Trophoblast cell (in vitro differentiated cells and primary cell): ENCODE results near the gene CORO2B.

Source experiments
- DNase-seq, 2 donors: peaks; one replicate each; pipeline ENCODE4 v3.0.0-alpha.2; 2016
- H2AFZ ChIP-seq: 2 replicates; pipeline ENCODE4 v1.6.1; 2013; ENCODE audit warnings: low read length, moderate library complexity, mild to moderate bottlenecking; ENCODE audit not compliant: insufficient read depth, poor library complexity
- H2AK5ac ChIP-seq: 2 replicates; pipeline ENCODE4 v1.6.1; 2013; ENCODE audit warnings: mild to moderate bottlenecking, low read length
- H2BK120ac ChIP-seq: 2 replicates; pipeline ENCODE4 v1.6.1; 2013; ENCODE audit warnings: low read length, mild to moderate bottlenecking, moderate library complexity; ENCODE audit not compliant: insufficient read depth, poor library complexity
- H2BK12ac ChIP-seq: 2 replicates; pipeline ENCODE4 v1.6.1; 2013; ENCODE audit warnings: mild to moderate bottlenecking, low read length, moderate library complexity
- H2BK5ac ChIP-seq: 2 replicates; pipeline ENCODE4 v1.6.1; 2013; ENCODE audit warnings: low read length, low read depth, moderate library complexity, mild to moderate bottlenecking; ENCODE audit not compliant: poor library complexity
- H3K14ac ChIP-seq: 2 replicates; pipeline ENCODE4 v1.6.1; 2013; ENCODE audit warnings: mild to moderate bottlenecking, low read length
- H3K18ac ChIP-seq: 2 replicates; pipeline ENCODE4 v1.6.1; 2013; ENCODE audit warnings: mild to moderate bottlenecking, low read length
- H3K23ac ChIP-seq: 2 replicates; pipeline ENCODE4 v1.6.1; 2013; ENCODE audit warnings: low read length
- H3K27ac ChIP-seq: 2 replicates; pipeline ENCODE4 v1.5.1; 2013; ENCODE audit warnings: low read depth, mild to moderate bottlenecking, inconsistent platforms, low read length, moderate library complexity
- H3K27me3 ChIP-seq: 2 replicates; pipeline ENCODE4 v1.6.1; 2013; ENCODE audit warnings: inconsistent platforms, mild to moderate bottlenecking, low read length, moderate library complexity; ENCODE audit not compliant: insufficient read depth
- H3K36me3 ChIP-seq, 2 experiments: 1 replicate in 1 of 2; 2 replicates in 1 of 2; pipeline ENCODE4 v1.6.1; 2013; ENCODE audit warnings: low read length in 2 of 2, mild to moderate bottlenecking in 2 of 2, moderate library complexity in 1 of 2; ENCODE audit not compliant: insufficient read depth in 2 of 2, control insufficient read depth in 1 of 2
- H3K4ac ChIP-seq: 2 replicates; pipeline ENCODE4 v1.6.1; 2013; ENCODE audit warnings: low read depth, mild to moderate bottlenecking, low read length, moderate library complexity
- H3K4me1 ChIP-seq, 2 experiments: 1 replicate in 1 of 2; 2 replicates in 1 of 2; pipeline ENCODE4 v1.6.1; 2013; ENCODE audit warnings: low read length in 2 of 2, mild to moderate bottlenecking in 2 of 2, moderate library complexity in 1 of 2; ENCODE audit not compliant: insufficient read depth in 2 of 2, control insufficient read depth in 1 of 2
- H3K4me2 ChIP-seq: 2 replicates; pipeline ENCODE4 v1.6.1; 2013; ENCODE audit warnings: inconsistent platforms, mild to moderate bottlenecking, low read length, moderate library complexity
- H3K4me3 ChIP-seq: 2 replicates; pipeline ENCODE4 v1.5.1; 2013; ENCODE audit warnings: mild to moderate bottlenecking, low read depth, low read length, inconsistent platforms
- H3K79me1 ChIP-seq: one replicate; pipeline ENCODE4 v1.6.1; 2013; ENCODE audit warnings: low read length
- H3K79me2 ChIP-seq: 2 replicates; pipeline ENCODE4 v1.6.1; 2013; ENCODE audit warnings: low read length, mild to moderate bottlenecking; ENCODE audit not compliant: control insufficient read depth, insufficient read depth, poor library complexity
- H3K9ac ChIP-seq: 2 replicates; pipeline ENCODE4 v1.6.1; 2013; ENCODE audit warnings: mild to moderate bottlenecking, low read length
- H3K9me3 ChIP-seq: 2 replicates; pipeline ENCODE4 v1.6.1; 2013; ENCODE audit warnings: low read depth, mild to moderate bottlenecking, control low read depth, inconsistent platforms, low read length; ENCODE audit not compliant: insufficient read depth
- H4K12ac ChIP-seq: 2 replicates; pipeline ENCODE4 v1.6.1; 2013; ENCODE audit warnings: low read depth, mild to moderate bottlenecking, low read length, moderate library complexity
- H4K8ac ChIP-seq: 2 replicates; pipeline ENCODE4 v1.6.1; 2013; ENCODE audit warnings: low read depth, mild to moderate bottlenecking, low read length, moderate library complexity
- H4K91ac ChIP-seq: one replicate; pipeline ENCODE4 v1.6.1; 2013; ENCODE audit warnings: low read depth, mild to moderate bottlenecking, low read length, moderate library complexity
- WGBS: extraction: QIAGEN DNeasy Blood & Tissue Kit; methylation state at CpG from one replicate; pipeline ENCODE4 v1.1.7; 2013; ENCODE audit warnings: missing lambda C conversion rate; ENCODE audit not compliant: insufficient read length, insufficient coverage; ENCODE audit errors: extremely low coverage; 5-methylcytosine and 5-hydroxymethylcytosine counted together

CORO2B gene

GRCh38 chr15:68704496-68705021, 125.8 kb downstream of the CORO2B start:
- Histone ChIP-seq H3K23ac (no peak overlapping the region), H3K9me3 (no peaks in the 10 kb centered on the region), H4K8ac (no peak overlapping the region), H3K14ac (no peak overlapping the region), H3K27ac (no peak overlapping the region), H2AFZ (no peak overlapping the region), H4K91ac (no peak overlapping the region), H2BK12ac (no peak overlapping the region), H3K4ac (no peak overlapping the region), H2AK5ac (no peak overlapping the region), H3K4me2 (no peak overlapping the region), H3K9ac (no peak overlapping the region), H3K4me1 (peaks cover 0 to 3% of the 10 kb centered on the region in 2 experiments), H3K18ac (no peak overlapping the region), H2BK5ac (no peak overlapping the region), H4K12ac (no peak overlapping the region), H3K79me2 (no peaks in the 10 kb centered on the region), H3K36me3 (no peaks in the 10 kb centered on the region), H3K4me3 (no peak overlapping the region), H2BK120ac (no peak overlapping the region), H3K79me1 (no peaks in the 10 kb centered on the region), H3K27me3 (no peaks in the 10 kb centered on the region)
- WGBS = no CpG with 5 or more reads among the region's 6 CpGs
- no peak for DNase-seq

- no peak overlapping the region for H3K18ac ChIP-seq
- H3K27me3 ChIP-seq = no peaks in the 10 kb centered on the region
- H3K4me2 ChIP-seq = no peak overlapping the region
- no peak for DNase-seq
- H4K91ac ChIP-seq = no peak overlapping the region
- H2BK5ac ChIP-seq = no peak overlapping the region
- no peak overlapping the region for H3K14ac ChIP-seq
- no peak overlapping the region for H2AK5ac ChIP-seq
- no peaks in the 10 kb centered on the region for H3K79me2 ChIP-seq
- no peak overlapping the region for H4K8ac ChIP-seq
- no peak overlapping the region for H3K23ac ChIP-seq
- H3K36me3 ChIP-seq = no peaks in the 10 kb centered on the region
- H3K79me1 ChIP-seq = no peaks in the 10 kb centered on the region
- H3K27ac ChIP-seq = no peak overlapping the region
- H3K9me3 ChIP-seq = no peaks in the 10 kb centered on the region
- H3K9ac ChIP-seq = no peak overlapping the region
- H3K4ac ChIP-seq = no peak overlapping the region
- H3K4me1 ChIP-seq = peaks cover 0 to 3% of the 10 kb centered on the region in 2 experiments
- H2BK12ac ChIP-seq = no peak overlapping the region
- no peak overlapping the region for H2BK120ac ChIP-seq
- no peak overlapping the region for H2AFZ ChIP-seq
- no CpG with 5 or more reads among the region's 4 CpGs for WGBS
- no peak overlapping the region for H3K4me3 ChIP-seq
- no peak overlapping the region for H4K12ac ChIP-seq
Measured at GRCh38 chr15:68706256-68706655, 127.5 kb downstream of the CORO2B start.

- Histone ChIP-seq H4K12ac (no peak overlapping the region), H3K4me1 (peaks cover 0 to 3% of the 10 kb centered on the region in 2 experiments)
Measured at GRCh38 chr15:68706931-68707330, 128.1 kb downstream of the CORO2B start.

GRCh38 chr15:68707386-68707785, 128.6 kb downstream of the CORO2B start:
- Histone ChIP-seq H3K27me3 (no peaks in the 10 kb centered on the region), H2BK120ac (no peak overlapping the region), H3K36me3 (no peaks in the 10 kb centered on the region), H3K4me2 (no peak overlapping the region), H2BK12ac (no peak overlapping the region), H3K4me3 (no peak overlapping the region), H3K79me2 (no peaks in the 10 kb centered on the region), H3K79me1 (no peaks in the 10 kb centered on the region), H4K91ac (no peak overlapping the region), H3K9me3 (no peaks in the 10 kb centered on the region), H3K14ac (no peak overlapping the region), H3K18ac (no peak overlapping the region), H4K8ac (no peak overlapping the region), H2AK5ac (no peak overlapping the region), H3K23ac (no peak overlapping the region), H3K4me1 (peaks cover 0 to 3% of the 10 kb centered on the region in 2 experiments), H3K27ac (no peak overlapping the region), H3K9ac (no peak overlapping the region), H2AFZ (no peak overlapping the region), H4K12ac (no peak overlapping the region), H3K4ac (no peak overlapping the region), H2BK5ac (no peak overlapping the region)
- no peak for DNase-seq
- no CpG with 5 or more reads among the region's 5 CpGs for WGBS

More at GRCh38 chr15:68706931-68707330, 128.1 kb downstream of the CORO2B start:
- Histone ChIP-seq H3K4me3 (no peak overlapping the region), H3K36me3 (no peaks in the 10 kb centered on the region), H3K23ac (no peak overlapping the region), H2BK120ac (no peak overlapping the region), H3K27ac (no peak overlapping the region), H3K79me2 (no peaks in the 10 kb centered on the region), H3K79me1 (no peaks in the 10 kb centered on the region), H3K9me3 (no peaks in the 10 kb centered on the region), H2AFZ (no peak overlapping the region), H4K91ac (no peak overlapping the region), H2BK12ac (no peak overlapping the region), H3K4ac (no peak overlapping the region), H2BK5ac (no peak overlapping the region), H3K9ac (no peak overlapping the region), H3K18ac (no peak overlapping the region), H3K27me3 (no peaks in the 10 kb centered on the region), H3K14ac (no peak overlapping the region), H3K4me2 (no peak overlapping the region), H4K8ac (no peak overlapping the region), H2AK5ac (no peak overlapping the region)
- WGBS = no CpG with 5 or more reads among the region's 11 CpGs
- peak; percentile 30 to 59 for DNase-seq
